GM12801 (cell line): ENCODE results near the gene ADGRF5.

Experiments
- TF ChIP-seq, protein P1 (sequence below): IDR thresholded peaks from one replicate; pipeline ENCODE4 v1.5.1; 2011; ENCODE audit warnings: control low read depth; ENCODE audit not compliant: insufficient read length; ENCODE audit errors: extremely low read depth

Gene ADGRF5

DNA sequence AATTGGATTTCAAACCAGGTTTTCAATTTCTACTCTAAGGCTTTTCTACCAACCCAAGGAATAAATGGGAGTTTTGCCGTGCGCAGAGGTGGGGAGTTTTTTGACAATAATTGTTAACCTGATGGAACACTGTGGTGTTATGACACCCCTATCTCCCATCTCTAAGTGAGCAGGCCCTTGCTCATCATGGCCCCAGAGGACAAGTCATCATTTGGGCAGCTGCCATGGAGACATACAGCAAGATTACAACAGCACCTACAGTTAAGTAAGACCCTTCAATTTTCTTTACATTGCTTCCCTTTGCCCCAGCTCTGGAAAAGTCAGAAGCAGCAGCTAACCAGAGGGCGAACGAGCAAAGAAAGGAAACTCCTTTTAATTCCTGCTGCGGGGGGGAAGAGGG lies 54.3 kb downstream of the ADGRF5 start:
- TF ChIP-seq, protein P1, sequence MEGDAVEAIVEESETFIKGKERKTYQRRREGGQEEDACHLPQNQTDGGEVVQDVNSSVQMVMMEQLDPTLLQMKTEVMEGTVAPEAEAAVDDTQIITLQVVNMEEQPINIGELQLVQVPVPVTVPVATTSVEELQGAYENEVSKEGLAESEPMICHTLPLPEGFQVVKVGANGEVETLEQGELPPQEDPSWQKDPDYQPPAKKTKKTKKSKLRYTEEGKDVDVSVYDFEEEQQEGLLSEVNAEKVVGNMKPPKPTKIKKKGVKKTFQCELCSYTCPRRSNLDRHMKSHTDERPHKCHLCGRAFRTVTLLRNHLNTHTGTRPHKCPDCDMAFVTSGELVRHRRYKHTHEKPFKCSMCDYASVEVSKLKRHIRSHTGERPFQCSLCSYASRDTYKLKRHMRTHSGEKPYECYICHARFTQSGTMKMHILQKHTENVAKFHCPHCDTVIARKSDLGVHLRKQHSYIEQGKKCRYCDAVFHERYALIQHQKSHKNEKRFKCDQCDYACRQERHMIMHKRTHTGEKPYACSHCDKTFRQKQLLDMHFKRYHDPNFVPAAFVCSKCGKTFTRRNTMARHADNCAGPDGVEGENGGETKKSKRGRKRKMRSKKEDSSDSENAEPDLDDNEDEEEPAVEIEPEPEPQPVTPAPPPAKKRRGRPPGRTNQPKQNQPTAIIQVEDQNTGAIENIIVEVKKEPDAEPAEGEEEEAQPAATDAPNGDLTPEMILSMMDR = no peak

DNA sequence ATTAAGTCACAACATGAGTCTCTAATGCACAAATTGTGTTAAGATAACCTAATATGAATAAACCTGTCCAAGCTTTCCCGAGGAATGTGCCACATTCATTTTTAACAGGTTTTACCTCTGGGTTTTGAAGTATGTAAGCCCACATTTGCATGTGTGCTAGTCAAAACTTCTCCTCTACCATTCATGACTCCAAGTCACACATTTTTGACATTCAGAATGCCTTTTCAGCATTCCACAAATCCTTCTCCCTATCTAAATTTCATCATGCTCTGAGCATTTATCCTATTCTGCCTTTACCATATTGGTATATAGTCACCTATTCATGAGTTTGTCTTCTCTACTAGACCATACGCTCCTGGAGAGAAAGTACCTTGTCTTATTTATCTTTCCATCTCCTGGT lies 56.5 kb downstream of the ADGRF5 start:
- TF ChIP-seq, protein P1 = no peak

DNA sequence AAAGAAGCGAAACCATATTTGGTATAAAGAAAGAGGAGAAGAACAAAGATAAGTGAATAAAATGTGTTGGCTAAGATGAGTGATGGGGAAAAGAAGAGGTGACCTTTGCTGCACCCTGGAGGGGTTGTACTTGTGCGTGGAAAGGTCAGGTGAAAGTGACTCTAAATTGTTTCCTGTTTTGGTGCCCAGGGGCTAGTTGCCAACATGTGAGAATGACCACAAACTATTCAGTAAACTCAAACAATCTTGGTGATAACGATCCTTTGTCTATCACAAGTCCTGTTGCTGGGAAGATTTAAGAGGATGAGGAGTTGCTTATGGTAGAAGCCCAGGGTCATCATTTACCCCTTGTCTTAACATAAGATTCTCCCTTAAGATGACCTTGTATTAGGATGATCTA lies 57.9 kb downstream of the ADGRF5 start:
- TF ChIP-seq, protein P1 = no peak

DNA sequence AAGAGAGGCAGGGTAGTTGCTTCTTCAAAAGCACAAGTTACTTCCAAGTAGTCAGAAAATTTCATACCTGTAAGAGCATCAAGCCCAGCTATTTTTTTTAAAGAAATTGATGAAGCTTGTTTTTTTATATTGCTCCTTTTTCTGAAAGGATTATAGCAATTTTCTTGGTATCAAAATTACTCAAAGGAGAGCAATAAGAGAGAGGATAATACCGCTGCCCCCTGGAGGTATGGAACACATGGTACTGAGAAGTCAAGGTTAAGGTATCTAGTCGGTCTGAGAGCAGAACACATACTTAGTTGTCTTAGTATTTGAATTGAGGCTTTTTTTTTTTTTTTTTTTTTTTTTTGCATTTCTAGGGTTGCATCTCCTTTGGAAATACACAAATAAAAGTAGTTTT lies 59.4 kb downstream of the ADGRF5 start:
- TF ChIP-seq, protein P1 = no peak

DNA sequence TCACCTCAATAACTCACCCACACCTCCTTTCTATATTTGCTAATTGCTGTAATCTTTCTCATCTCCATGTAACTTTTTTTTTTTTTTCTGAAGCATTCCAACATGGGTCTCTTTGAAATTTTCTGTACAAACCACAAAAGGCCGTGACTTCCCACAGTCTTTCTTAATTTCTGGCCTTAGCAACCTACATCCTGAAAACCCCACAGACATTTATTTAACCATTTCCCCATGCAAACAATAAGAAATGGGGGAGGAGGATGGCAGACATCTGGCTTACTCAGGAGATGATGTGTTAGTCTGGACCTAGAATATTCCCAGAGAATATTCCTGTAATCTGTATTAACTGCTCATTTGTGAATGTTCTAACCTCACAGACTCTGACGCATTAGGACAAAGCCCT lies 70.9 kb downstream of the ADGRF5 start:
- TF ChIP-seq, protein P1 = no peak

DNA sequence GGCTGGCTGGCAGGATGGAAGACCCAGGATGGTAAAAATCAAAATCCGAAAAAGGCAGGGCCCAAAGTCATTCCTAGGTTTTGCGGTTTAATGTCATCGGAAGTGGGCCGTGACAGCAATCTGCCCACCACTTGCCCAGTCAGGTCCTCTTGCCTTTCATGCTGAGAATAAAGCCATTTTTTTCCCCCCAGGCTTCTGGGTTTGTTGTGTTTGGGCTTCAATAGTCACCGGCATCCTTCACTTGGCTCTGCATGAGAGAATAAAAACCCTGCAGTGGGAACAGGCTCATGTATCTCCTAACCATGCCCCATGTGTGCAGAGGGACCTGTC lies 72.4 kb downstream of the ADGRF5 start:
- TF ChIP-seq, protein P1 = no peak

DNA sequence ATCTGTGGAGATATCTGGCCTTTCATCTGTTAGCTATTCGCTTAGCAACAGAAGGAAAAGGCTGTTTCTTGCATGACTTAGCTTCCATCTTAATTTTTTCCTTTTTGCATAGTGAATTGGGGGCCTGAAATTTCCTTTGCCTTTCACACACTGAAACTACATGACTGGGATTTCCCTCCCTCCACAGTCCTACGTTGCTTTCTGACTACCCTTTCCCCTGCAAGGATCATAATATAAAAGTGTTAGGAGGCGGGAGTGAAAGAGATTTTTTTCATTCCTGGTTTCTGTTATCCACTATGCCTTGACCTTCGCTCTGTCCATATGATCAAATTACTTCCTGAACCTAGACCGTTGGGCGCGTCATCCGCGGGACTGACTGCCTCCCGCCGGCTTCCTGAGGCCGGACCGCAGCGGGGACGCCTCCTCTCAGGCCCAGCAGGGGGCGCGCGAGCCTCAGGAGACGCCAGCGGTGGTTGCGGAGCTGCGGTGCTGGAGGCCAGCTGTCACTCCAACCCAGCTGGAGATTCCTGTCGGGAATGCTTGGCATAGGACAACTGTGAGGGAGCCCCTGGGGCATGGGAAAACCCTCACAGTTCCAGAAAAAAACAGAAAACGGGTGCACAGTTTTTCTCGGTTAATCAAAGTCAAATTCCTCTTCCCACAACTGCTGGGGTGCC lies 72.9 kb downstream of the ADGRF5 start:
- TF ChIP-seq, protein P1 = no peak
